Left renal cortex interstitium (tissue), 4 donors: ENCODE measurements around the gene FOXP1. TPM values are rescaled to one million over a fixed set of nuclear protein-coding genes. Genes with fewer than 3 reads are reported as not detected.

Experiments used
- DNase-seq, 4 donors: peaks; one replicate each; pipeline ENCODE4 v3.0.0-alpha.2; 2013; ENCODE audit warnings: low read depth in 4 of 4, low spot score in 2 of 4, missing footprints in 1 of 4
- polyA plus RNA-seq, 4 donors: library from polyadenylated mRNA; unstranded; fragments of 120-200 nt; gene quantifications; one replicate each; pipeline ENCODE4 v1.2.1, GENCODE V29; 2013; ENCODE audit not compliant: insufficient read length in 4 of 4

FOXP1 gene
- polyA plus RNA-seq, 4 donors = 31.2 to 45.8 (median 38.9) TPM

DNA sequence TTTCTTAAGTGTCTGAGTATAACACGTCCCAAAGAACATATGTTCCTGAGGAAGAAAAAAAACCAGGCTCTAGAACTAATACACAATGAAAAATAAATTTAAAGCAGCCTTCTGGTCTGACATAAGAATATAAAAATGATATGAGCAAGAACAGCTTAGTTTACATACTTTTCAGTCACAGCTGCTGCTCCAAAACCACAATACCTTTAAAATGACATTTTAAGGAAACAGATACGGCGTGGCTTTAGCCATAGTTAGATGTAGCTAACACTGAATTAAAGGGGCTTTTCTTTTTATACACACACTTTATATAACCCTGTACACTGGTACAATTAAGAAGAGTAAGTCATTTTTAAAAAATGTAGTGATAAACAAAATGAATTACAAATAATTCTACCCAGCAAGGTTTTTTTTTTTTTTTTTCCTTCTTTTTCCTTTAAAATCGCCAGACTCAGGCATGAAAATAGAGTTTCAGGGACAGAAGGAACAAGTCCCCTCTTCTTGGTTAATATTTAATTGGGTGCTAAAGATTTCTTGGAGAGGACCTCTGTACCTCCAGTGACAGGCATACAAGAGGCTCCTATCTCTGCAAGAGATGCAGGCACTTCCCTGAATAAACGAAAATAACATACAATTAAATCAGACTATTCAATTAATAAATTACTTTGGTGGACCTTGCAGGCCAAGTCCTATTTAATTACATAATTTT lies 265.6 kb downstream of the FOXP1 start:
- no peak for DNase-seq

DNA sequence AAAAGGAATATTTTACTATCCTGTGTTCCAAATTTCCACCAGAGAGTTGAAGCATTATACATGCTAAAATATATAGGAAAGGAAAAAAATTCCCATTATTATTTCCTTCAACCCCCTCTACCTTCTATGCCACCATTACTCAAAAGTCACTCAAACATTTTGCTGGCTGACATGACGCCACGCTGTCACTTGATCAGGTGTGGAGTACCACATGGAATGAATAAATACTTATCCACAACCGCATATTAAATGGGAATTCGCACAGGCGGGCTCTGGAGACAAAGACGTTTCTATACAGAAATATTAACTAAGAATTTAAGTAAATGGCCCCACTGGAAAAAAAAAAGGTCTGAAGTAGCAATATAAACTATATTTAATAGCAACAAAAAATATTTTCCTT lies 266.4 kb downstream of the FOXP1 start:
- no peak for DNase-seq

DNA sequence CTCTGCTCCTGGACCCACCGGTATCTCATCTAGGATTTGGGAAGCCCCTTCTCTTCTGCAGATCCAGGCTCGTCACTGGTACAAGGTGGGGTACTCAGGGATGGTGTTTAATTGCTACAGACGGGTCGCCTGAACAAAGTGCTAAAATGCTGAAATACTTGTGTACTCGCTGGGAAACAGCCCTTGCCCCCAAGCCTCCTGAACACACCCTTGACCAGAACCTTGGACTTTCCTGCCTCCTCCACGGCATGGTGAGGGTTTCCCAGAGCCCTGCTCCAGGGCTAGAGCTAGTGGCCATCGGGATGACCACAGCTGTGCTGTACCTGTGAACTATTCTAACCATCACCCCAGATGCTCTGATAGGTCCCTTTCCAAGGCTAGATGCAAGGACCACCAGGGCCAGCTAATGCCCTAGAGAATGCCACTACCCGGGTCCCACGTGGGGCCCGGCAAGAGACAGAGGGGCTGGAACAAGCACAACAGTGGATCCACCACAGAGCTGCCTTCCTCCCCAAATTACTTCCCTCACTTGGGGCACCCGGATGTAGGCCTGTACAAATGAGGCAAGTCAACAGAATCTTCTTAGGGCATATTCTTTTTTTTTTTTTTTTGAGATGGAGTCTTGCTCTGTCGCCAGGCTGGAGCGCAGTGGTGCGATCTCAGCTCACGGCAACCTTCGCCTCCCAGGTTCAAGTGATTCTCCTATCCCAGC lies 267.3 kb downstream of the FOXP1 start:
- DNase-seq = no peak

DNA sequence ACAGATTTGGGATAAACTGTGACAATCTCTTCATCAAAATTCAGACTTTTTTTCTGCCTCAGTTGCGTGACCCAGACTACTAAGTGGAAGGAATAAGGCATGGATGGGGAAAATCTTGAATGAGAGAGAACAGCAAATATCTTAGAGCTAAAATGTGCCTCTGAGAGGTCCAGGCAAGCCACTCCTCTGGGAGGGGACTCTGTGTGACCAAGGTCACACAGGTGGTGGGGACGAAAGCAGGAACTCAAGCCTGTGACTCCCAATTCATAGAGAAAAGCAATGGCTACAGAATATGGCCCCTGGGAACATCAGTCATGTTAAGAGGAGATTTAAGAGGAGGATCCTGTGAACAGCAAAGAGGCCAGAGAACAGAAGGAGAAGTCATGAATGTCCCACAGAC lies 268.1 kb downstream of the FOXP1 start:
- DNase-seq = no peak

DNA sequence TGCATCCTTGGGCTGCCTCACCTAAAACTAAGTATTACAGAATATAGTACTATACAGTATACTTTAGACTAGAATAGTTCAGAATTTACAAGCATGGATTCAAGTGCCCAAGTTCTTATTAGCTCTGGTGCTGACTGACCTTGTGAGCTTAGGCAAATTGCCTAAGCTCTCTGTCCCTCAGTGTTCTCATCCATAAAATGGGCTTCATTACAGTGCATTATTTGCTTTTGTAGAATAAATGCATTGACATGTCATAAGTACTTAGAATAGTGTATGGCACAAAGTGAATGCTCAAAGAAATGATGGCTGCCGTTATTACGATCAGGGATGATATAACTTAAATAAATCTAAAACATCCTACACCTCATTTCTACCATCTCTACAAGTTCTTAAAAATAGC lies 269.7 kb downstream of the FOXP1 start:
- no peak for DNase-seq

DNA sequence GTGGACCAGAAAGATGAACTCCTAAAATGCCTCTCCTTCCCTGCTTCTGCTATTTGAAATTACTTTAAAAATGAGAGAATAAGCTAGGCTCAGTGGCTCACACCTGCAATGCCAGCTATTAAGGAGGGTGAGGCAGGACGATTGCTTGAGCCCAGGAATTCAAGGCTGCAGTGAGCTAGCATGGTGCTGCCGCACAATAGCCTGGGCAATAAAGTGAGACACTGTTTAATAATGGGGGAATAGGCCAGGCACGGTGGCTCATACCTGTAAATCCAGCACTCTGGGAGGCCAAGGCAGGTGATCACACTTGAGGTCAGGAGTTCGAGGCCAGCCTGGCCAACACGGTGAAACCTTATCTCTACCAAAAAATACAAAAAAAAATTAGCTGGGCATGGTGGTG lies 271.1 kb downstream of the FOXP1 start:
- no peak for DNase-seq

DNA sequence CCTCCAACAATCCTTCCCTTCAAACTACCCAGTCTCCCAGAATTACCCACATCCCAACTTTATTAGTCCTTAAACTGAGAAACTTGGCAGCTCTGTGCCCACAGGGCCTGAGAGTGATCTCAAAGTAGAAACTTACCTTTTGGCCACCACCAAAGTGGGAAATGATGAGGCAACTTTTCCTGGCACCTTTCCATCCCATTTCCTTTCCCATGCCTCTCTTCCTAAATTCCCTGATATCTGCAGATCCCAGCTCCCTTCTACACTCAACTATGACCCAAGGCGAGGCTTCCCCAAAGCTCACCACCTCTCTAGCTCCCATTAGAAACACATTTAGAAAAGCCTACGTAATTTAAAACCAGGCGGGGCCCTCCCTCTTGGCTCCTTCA lies 271.9 kb downstream of the FOXP1 start:
- DNase-seq = no peak

DNA sequence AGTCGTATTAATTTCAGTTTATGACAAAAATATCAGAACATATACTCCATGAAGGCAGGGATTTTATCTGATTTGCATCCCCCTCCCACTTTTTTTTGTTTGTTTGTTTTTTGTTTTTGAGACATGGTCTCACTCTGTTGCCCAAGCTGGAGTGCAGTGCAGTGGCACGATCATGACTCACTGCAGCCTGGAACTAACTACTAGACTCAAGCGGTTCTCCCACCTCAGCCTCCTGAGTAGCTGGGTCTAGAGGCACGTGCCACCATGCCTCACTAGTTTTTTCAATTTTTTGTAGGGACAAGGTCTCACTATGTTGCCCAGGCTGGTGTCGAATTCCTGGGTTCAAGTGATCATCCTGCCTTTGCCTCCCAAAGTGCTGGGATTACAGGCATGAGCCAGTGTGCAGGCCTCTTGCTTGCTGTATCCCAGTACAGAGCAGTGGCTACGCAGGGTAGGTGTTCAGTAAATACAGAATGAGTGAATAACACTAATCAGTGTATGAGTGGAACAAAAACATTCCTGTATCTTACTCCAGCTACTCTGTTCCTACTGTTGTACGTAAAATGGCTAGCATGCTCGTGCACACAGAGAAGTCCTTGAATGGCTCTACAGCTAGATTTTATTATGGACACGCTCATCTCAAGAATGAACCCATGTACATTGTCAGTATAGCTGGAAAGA lies 272.4 kb downstream of the FOXP1 start:
- no peak for DNase-seq

DNA sequence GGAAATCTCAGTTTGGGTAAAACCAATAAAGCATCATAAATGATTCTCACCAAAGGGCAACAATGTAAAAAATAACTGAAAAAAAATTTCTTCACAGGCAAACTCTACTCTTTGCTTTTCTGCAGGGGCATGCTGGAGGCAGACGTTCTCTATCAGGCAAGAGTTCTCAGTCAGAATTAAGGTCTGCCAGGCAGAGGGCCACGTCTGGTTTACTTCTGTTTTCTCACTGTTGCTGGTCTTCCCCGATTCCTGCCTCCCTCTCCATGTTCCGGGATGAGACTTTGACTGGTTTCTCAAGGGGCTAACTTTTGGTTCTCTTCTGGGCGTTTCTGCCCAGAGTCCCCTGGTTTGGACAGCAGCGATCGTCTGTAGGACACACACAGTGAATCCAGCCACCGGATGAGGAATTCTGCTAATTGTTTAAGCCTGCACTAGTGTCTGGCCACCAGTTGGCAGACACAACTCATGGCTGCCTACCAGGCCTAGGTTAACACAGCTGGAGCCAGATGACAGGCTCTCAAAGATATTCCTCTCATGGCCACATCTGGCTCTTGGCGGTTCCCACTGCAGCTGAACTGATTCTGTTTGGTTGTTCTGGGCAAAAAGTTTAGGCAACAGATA lies 273.1 kb downstream of the FOXP1 start:
- no peak for DNase-seq

DNA sequence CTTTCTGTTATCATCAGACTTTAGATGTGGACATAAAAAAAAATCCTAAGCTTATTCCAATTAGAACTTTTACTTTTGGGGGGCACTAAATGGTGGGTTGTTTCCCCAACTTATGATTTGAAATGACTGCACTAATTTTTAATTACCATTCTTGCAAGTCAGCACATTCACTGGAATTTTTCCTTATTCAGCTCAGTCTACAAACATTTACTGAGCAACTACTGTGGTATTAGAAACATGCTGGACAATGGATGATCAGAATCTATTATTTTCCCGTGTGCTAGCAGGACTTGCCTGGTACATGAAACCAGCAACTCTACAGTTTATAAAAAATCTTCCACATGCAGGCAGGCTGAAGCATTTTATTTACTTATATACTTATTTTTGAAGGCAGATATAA lies 273.6 kb downstream of the FOXP1 start:
- DNase-seq = no peak

DNA sequence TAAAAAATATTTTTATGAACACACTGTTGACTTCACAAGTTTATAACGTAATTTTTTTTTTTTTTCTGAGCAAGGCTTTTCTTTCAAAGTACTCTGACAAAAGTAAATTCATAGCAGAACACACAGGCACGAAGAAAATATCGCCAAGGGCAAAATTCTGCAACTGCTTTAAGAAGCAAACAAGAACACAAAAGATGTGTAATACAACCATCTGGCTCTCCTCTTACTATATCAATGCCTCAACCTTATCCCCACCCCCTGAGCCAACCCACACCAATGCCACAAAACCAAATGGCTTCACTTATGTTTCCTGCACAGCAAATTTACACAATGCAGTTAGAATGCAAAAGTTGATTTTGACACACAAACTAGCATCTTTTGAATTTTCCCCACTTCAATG lies 274.2 kb downstream of the FOXP1 start:
- no peak for DNase-seq

DNA sequence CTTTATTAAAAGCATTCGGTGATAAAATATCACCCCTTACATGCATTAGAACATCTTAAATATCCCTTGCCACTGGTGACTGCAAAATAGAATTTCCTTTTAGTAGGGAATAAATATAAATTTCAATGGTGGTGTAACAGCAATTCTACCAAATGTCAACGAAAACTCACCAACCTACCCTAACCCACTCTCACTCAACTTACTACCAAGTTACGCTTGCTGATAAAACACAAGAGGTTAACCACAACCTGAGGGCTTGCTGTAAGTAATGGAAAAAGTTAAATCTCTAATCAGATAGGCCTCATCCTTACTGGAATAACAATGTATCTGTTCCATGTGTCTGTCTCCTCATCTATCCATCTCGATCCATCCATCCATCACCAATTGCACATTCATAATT lies 274.7 kb downstream of the FOXP1 start:
- DNase-seq = no peak

DNA sequence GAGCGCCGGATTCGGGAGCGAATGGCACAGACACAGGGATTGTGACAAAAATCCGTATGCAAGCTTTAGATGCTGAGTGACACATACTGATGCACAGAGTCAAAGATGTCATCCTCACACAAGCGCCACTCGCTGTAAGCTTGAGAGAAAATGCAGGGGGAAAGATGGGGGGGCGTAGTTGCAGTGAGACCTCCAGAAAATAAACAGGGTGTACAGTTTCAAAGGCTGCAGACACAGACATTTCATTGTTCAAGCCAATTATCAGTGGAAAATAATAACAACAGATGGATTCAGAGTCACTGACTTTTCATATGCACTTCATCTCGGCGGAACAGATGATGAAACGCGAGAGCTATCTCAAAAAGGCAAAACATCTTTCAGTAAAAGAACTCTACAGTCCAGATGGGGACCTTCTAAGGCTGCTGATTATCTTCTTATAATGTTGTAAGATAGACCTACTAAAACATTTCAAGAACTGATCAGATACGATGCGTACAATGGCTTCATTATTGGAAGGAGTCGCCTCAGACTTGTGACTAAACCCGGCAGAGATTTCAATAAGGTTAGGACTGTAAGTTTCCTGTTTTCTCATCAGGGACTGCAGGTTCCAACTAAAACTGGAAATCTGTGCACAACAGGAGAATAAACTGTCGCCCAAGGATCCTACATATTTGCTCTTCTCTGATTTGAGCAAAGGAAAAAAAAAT lies 275.4 kb downstream of the FOXP1 start:
- no peak for DNase-seq

DNA sequence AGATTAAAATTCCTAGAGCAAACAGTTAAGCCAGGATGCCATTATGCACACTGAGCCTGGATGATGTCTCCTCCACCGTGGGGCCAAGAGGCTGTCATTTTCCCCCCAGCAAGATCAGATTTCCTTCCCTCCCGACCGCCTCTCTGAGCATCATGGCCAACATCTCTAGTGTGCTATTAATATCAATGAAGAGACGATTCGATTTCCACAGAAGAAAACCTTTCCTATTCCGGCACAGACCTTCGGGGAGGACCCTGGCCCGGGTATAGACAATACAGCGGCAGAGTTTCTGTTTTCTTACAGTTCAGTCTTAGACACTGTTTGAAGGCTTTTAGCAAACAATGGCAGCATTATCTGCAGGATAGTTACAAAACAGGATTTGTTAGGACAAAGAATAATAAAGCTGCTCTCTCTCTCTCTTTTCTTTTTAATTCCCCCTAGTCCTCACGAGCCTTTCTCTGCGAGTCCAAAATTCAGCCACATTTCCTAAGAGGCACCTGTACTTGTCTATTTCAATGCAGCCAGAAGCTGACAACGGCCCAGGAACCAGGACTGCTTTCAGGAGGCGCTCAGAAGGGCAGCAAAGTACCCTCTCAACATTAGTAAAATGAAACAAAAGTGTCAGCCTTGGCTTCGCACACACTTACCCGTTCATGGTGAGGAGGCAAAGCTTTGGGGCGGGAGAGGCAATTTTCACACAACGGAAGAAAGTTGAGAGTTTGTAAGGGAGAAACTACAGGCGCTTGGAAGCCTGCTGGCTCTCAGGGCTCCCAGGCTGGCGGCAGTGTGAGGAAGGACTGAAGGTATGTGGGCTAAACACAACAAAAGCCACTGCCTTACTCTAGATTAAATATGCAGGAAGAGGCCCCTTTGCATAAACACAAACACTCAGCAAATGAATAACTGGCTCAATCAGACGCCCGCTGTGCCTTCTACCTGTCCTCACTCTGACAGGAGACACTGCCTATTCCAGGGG lies 278.0 kb downstream of the FOXP1 start:
- DNase-seq = peak in 3 of 4 donors; percentile 33 to 52 (median 41)

DNA sequence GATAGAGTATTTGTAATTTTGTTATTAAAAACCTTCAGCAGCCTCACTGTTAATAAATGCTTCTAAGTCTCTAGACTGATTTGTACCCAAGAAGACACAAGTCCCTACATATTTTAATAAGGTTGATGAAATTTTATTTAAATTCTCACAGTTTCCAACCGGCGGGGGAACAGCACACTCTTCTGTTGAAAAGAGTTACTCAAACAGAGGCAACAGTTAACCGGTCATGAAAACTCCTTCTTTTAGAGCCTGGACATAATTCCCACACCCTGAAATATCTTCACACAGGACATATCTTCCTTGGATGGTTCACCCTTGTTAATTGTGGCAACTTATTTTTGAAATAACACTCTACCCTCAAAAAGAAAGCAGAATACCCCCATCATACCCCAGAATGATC lies 278.8 kb downstream of the FOXP1 start:
- DNase-seq = no peak

DNA sequence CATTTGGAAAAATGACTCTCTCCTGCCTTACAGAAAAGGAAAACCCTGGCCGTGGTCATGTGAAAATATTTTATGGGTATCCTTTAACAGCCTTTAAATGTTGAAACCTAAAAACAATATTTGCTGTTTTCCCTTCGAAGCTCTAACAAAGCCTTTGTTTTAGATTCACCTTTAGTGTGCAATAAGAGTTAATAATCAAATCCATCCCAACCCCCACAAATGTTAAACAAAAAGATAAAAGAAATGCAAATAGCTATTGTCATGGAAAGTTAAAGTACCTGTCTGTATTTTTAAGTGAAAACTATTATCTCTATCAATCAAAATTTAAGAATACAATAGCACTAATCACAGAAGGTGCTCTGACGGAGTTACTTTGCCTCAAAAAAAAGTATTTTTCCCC lies 279.3 kb downstream of the FOXP1 start:
- no peak for DNase-seq

DNA sequence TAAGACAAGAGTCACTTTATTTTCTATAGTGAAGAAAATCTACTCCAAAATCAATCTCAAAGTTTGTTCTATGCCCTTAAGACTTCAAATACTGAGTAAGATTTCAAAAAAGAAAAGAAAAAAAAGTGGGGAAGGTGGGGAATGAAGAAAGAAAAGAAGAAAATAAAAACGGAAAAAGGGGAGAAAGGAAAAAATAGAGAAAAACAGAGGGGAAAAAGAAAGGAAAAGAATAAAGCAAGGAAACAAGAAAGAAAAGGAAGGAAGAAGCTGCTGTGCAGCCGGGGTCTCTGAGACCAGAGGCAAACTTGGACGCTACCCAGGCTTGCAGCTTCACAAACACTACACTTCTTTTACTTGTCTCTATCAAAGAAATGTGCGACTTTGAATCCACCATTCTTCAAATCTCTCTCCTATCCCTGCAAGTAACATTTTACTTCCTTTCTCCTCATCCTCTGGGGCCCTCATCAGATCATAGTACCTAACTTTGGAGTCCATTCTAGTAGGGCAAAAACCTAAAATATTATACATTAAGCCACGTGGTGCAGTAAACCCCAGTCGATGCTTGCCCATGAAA lies 279.8 kb downstream of the FOXP1 start:
- DNase-seq = no peak

DNA sequence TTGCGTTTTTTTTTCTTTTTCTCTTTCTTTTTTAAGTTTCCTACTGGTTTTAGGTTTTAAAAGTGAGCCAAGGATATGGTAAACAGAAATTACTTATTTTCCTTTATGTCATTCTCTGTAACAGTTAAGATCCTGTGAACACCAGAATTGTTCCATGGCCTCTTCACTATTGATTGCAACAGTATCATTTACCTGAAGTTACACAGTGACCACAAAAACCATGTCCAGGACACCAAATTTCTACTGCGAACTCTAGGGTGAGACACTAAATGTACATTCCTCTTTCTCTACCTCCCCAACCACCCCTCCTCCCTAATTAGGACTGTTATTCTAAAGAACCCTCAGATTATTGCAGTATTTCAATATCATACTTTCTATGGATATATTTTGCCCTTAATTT lies 280.9 kb downstream of the FOXP1 start:
- DNase-seq = no peak

DNA sequence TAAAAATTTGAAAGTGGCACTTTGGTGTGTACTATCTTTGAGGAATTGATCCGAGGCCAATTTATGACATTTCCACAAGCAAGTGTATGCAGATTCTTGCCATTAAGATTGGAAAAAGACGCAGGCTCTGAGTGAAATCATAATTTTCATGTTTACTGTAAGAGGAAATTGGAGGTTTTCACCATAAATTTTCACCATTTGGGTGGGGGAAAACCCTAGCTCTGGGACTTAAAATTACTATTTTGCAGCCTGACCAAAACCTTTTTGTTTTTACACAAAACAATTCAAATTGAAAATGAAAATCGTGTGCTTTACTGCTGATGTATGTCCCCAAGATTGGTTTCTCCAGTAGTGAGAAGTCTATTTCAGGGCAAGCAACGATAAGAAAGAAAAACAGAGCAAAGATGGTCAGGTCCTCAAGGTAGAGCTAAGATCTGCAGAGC lies 282.6 kb downstream of the FOXP1 start:
- DNase-seq = no peak
